Measurements from ENCODE around the gene TET2. TPM values are rescaled to one million over a fixed set of nuclear protein-coding genes. Genes with fewer than 3 reads are reported as not detected.

The TET2 gene
- total RNA-seq, 6 experiments from 2014 or later = 7.8 to 11.2 (median 9.9) TPM

- peak; percentile 53 for DNase-seq
- Mint-ChIP-seq H3K36me3 (ENCODE audit: low read depth) (no peaks in the 10 kb centered on the region), H3K9me3 (no peaks in the 10 kb centered on the region), H3K4me3 (no peak overlapping the region), H3K27ac (no peak overlapping the region), H3K4me1 (ENCODE audit: low read depth) (peaks cover 11% of the 10 kb centered on the region), H3K27me3 (ENCODE audit: insufficient read depth) (no peaks in the 10 kb centered on the region)
- TF ChIP-seq, protein P1, sequence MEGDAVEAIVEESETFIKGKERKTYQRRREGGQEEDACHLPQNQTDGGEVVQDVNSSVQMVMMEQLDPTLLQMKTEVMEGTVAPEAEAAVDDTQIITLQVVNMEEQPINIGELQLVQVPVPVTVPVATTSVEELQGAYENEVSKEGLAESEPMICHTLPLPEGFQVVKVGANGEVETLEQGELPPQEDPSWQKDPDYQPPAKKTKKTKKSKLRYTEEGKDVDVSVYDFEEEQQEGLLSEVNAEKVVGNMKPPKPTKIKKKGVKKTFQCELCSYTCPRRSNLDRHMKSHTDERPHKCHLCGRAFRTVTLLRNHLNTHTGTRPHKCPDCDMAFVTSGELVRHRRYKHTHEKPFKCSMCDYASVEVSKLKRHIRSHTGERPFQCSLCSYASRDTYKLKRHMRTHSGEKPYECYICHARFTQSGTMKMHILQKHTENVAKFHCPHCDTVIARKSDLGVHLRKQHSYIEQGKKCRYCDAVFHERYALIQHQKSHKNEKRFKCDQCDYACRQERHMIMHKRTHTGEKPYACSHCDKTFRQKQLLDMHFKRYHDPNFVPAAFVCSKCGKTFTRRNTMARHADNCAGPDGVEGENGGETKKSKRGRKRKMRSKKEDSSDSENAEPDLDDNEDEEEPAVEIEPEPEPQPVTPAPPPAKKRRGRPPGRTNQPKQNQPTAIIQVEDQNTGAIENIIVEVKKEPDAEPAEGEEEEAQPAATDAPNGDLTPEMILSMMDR (IDR thresholded peaks at IDR 0.05) = no peak
These were observed 24.3 kb upstream of the TET2 start for GRCh38 chr4:105122350-105122749.

GRCh38 chr4:105126311-105127169 is 20.1 kb upstream of the TET2 start:
- no peaks in the 10 kb centered on the region for H3K9me3 Mint-ChIP-seq
- TF ChIP-seq, protein P1 (IDR thresholded peaks at IDR 0.05) = no peak
- H3K27me3 Mint-ChIP-seq (ENCODE audit: insufficient read depth) = peaks cover 2% of the 10 kb centered on the region
- H3K36me3 Mint-ChIP-seq (ENCODE audit: low read depth) = no peaks in the 10 kb centered on the region
- no peak overlapping the region for H3K27ac Mint-ChIP-seq
- no peak for DNase-seq
- H3K4me1 Mint-ChIP-seq (ENCODE audit: low read depth) = peaks cover 15% of the 10 kb centered on the region
- H3K4me3 Mint-ChIP-seq = no peak overlapping the region

GRCh38 chr4:105127170-105127445 is 19.6 kb upstream of the TET2 start:
- Mint-ChIP-seq H3K36me3 (ENCODE audit: low read depth) (no peaks in the 10 kb centered on the region), H3K27ac (no peak overlapping the region), H3K4me3 (no peak overlapping the region), H3K27me3 (ENCODE audit: insufficient read depth) (peaks cover 2% of the 10 kb centered on the region), H3K4me1 (ENCODE audit: low read depth) (peaks cover 14% of the 10 kb centered on the region), H3K9me3 (no peaks in the 10 kb centered on the region)
- DNase-seq = no peak
- TF ChIP-seq, protein P1 (IDR thresholded peaks at IDR 0.05) = no peak

- Mint-ChIP-seq H3K36me3 (ENCODE audit: low read depth) (no peaks in the 10 kb centered on the region), H3K27ac (no peak overlapping the region), H3K4me3 (no peak overlapping the region), H3K4me1 (ENCODE audit: low read depth) (peaks cover 9% of the 10 kb centered on the region), H3K27me3 (ENCODE audit: insufficient read depth) (peaks cover 2% of the 10 kb centered on the region), H3K9me3 (no peaks in the 10 kb centered on the region)
- DNase-seq = no peak
- TF ChIP-seq, protein P1 (IDR thresholded peaks at IDR 0.05) = no peak
These were observed 18.5 kb upstream of the TET2 start for GRCh38 chr4:105128208-105128607.

- H3K27me3 Mint-ChIP-seq (ENCODE audit: insufficient read depth) = peaks cover 2% of the 10 kb centered on the region
- DNase-seq = no peak
- TF ChIP-seq, protein P1 (IDR thresholded peaks at IDR 0.05) = no peak
- no peaks in the 10 kb centered on the region for H3K36me3 Mint-ChIP-seq (ENCODE audit: low read depth)
- no peak overlapping the region for H3K27ac Mint-ChIP-seq
- H3K9me3 Mint-ChIP-seq = no peaks in the 10 kb centered on the region
- no peak overlapping the region for H3K4me3 Mint-ChIP-seq
- H3K4me1 Mint-ChIP-seq (ENCODE audit: low read depth) = peaks cover 9% of the 10 kb centered on the region
These were observed 17.2 kb upstream of the TET2 start for GRCh38 chr4:105129286-105130040.
